HepG2 (cell line): ENCODE data around the gene ITGA2. TPM values are rescaled to one million over a fixed set of nuclear protein-coding genes. Genes with fewer than 3 reads are reported as not detected.

Experiments
- HDAC1 ChIP-seq: sonication (generic); formaldehyde crosslinking; IDR thresholded peaks from 2 replicates; pipeline ENCODE4 v1.5.1; 2020; ENCODE audit warnings: mild to moderate bottlenecking, missing genetic modification reagents
- ISL2 ChIP-seq: sonication (generic); formaldehyde crosslinking; IDR thresholded peaks from 2 replicates; pipeline ENCODE4 v1.5.0; 2020; ENCODE audit warnings: missing genetic modification reagents
- PHF21A ChIP-seq: sonication (generic); formaldehyde crosslinking; IDR thresholded peaks from 2 replicates; pipeline ENCODE4 v1.5.0; 2020; ENCODE audit warnings: mild to moderate bottlenecking, missing genetic modification reagents
- SKI ChIP-seq: fragments of 450-650 bp; IDR thresholded peaks from one replicate; pipeline ENCODE4 v1.6.1; 2018; ENCODE audit warnings: mild to moderate bottlenecking; ENCODE audit not compliant: partially characterized antibody
- ZNF292 ChIP-seq: sonication (generic); formaldehyde crosslinking; IDR thresholded peaks from 2 replicates; pipeline ENCODE4 v1.8.1; 2022; ENCODE audit warnings: mild to moderate bottlenecking, low read depth, missing genetic modification reagents, borderline replicate concordance
- polyA plus RNA-seq, 8 experiments: library from polyadenylated mRNA; depleted of rRNA in 3 of 8; stranded (reverse) in 7 of 8; unstranded in 1 of 8; fragments of >200 nt; fragmentation: Illumina TruSeq in 4 of 8; extraction: Trizol in 4 of 8; gene quantifications; 2 replicates each; pipeline versions ENCODE4 v1.2.1 to v1.2.3, GENCODE V29; 2011 to 2016; ENCODE audit warnings: low read depth in 4 of 8, missing spikeins in 1 of 8, mixed read lengths in 1 of 8; ENCODE audit not compliant: insufficient read depth in 1 of 8
- total RNA-seq, 5 experiments: library from RNA; depleted of rRNA; stranded (reverse); fragments of >200 nt; fragmentation: Illumina TruSeq; extraction: Trizol; gene quantifications; 2 replicates each; pipeline ENCODE4 v1.2.3, GENCODE V29; 2016; ENCODE audit warnings: low read depth in 1 of 5
- TF ChIP-seq, protein P1 (sequence below): sonication (generic); formaldehyde crosslinking; IDR thresholded peaks from 2 replicates; pipeline ENCODE4 v1.8.0; 2023; ENCODE audit warnings: mild to moderate bottlenecking, missing genetic modification reagents
- TF ChIP-seq, protein P2 (sequence below): IDR thresholded peaks from 2 replicates; pipeline ENCODE4 v1.6.1; 2016
- TF ChIP-seq, protein P3 (sequence below): sonication (generic); formaldehyde crosslinking; IDR thresholded peaks from 2 replicates; pipeline ENCODE4 v1.5.1; 2020; ENCODE audit warnings: mild to moderate bottlenecking, missing genetic modification reagents, borderline replicate concordance
- TF ChIP-seq, protein P4 (sequence below): IDR thresholded peaks from 2 replicates; pipeline ENCODE4 v1.6.1; 2016; ENCODE audit warnings: mild to moderate bottlenecking
- TF ChIP-seq, protein P5 (sequence below): sonication (generic); formaldehyde crosslinking; IDR thresholded peaks from 2 replicates; pipeline ENCODE4 v1.5.0; 2020; ENCODE audit warnings: mild to moderate bottlenecking, missing genetic modification reagents
- TF ChIP-seq, protein P6 (sequence below): sonication (generic); formaldehyde crosslinking; IDR thresholded peaks from 2 replicates; pipeline ENCODE4 v1.4.0; 2020; ENCODE audit warnings: mild to moderate bottlenecking, low read depth, missing genetic modification reagents
- TF ChIP-seq, protein P7 (sequence below): sonication (generic); formaldehyde crosslinking; conservative IDR thresholded peaks from 2 replicates; pipeline ENCODE4 v1.8.0; 2022; ENCODE audit warnings: missing genetic modification reagents

ITGA2 gene
- total and polyA plus RNA-seq, 2 of the 13 experiments (the other 11 are each of a cell fraction or from before 2014, with no cell fraction given) = 15.8 to 58.3 TPM

DNA sequence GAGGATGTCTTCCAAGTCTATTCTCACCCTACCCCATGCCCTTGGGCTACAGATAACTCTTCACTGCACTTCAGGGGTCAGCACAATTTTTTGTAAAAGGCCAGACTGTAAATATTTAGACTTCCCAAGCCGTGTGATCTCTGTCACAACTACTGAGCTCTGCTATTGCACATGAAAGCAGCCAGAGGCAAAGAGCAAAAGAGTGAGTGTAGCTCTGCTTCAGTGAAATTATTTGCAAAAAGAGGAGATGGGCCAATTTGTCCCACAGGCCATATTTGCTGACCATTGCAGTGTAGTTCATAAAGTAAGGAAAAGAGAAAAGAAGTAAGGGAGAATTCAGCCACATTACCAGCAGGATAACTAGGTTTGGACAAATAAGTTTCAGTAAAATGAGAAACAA, 127.4 kb downstream of the ITGA2 start (continued):
- TF ChIP-seq SKI (peak; percentile 83), HDAC1 (0 out of 2 replicates have a peak, but pooled peaks have one; percentile 23), PHF21A (CRISPR knock-in tag) (peak; percentile 49; the same call in 1 of the 2 replicates), ZNF292 (CRISPR knock-in tag) (peak; percentile 61; the same call in 1 of the 2 replicates), ISL2 (CRISPR knock-in tag) (peak; percentile 57)
- TF ChIP-seq, protein P1, sequence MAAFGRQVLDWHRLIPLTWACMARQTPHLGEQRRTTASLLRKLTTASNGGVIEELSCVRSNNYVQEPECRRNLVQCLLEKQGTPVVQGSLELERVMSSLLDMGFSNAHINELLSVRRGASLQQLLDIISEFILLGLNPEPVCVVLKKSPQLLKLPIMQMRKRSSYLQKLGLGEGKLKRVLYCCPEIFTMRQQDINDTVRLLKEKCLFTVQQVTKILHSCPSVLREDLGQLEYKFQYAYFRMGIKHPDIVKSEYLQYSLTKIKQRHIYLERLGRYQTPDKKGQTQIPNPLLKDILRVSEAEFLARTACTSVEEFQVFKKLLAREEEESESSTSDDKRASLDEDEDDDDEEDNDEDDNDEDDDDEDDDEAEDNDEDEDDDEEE (CRISPR knock-in tag) = no peak
- TF ChIP-seq, protein P2, sequence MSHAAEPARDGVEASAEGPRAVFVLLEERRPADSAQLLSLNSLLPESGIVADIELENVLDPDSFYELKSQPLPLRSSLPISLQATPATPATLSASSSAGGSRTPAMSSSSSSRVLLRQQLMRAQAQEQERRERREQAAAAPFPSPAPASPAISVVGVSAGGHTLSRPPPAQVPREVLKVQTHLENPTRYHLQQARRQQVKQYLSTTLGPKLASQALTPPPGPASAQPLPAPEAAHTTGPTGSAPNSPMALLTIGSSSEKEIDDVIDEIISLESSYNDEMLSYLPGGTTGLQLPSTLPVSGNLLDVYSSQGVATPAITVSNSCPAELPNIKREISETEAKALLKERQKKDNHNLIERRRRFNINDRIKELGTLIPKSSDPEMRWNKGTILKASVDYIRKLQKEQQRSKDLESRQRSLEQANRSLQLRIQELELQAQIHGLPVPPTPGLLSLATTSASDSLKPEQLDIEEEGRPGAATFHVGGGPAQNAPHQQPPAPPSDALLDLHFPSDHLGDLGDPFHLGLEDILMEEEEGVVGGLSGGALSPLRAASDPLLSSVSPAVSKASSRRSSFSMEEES = peak; percentile 63
- TF ChIP-seq, protein P3, sequence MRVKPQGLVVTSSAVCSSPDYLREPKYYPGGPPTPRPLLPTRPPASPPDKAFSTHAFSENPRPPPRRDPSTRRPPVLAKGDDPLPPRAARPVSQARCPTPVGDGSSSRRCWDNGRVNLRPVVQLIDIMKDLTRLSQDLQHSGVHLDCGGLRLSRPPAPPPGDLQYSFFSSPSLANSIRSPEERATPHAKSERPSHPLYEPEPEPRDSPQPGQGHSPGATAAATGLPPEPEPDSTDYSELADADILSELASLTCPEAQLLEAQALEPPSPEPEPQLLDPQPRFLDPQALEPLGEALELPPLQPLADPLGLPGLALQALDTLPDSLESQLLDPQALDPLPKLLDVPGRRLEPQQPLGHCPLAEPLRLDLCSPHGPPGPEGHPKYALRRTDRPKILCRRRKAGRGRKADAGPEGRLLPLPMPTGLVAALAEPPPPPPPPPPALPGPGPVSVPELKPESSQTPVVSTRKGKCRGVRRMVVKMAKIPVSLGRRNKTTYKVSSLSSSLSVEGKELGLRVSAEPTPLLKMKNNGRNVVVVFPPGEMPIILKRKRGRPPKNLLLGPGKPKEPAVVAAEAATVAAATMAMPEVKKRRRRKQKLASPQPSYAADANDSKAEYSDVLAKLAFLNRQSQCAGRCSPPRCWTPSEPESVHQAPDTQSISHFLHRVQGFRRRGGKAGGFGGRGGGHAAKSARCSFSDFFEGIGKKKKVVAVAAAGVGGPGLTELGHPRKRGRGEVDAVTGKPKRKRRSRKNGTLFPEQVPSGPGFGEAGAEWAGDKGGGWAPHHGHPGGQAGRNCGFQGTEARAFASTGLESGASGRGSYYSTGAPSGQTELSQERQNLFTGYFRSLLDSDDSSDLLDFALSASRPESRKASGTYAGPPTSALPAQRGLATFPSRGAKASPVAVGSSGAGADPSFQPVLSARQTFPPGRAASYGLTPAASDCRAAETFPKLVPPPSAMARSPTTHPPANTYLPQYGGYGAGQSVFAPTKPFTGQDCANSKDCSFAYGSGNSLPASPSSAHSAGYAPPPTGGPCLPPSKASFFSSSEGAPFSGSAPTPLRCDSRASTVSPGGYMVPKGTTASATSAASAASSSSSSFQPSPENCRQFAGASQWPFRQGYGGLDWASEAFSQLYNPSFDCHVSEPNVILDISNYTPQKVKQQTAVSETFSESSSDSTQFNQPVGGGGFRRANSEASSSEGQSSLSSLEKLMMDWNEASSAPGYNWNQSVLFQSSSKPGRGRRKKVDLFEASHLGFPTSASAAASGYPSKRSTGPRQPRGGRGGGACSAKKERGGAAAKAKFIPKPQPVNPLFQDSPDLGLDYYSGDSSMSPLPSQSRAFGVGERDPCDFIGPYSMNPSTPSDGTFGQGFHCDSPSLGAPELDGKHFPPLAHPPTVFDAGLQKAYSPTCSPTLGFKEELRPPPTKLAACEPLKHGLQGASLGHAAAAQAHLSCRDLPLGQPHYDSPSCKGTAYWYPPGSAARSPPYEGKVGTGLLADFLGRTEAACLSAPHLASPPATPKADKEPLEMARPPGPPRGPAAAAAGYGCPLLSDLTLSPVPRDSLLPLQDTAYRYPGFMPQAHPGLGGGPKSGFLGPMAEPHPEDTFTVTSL (CRISPR knock-in tag) = peak; percentile 85; the same call in 1 of the 2 replicates
- TF ChIP-seq, protein P4, sequence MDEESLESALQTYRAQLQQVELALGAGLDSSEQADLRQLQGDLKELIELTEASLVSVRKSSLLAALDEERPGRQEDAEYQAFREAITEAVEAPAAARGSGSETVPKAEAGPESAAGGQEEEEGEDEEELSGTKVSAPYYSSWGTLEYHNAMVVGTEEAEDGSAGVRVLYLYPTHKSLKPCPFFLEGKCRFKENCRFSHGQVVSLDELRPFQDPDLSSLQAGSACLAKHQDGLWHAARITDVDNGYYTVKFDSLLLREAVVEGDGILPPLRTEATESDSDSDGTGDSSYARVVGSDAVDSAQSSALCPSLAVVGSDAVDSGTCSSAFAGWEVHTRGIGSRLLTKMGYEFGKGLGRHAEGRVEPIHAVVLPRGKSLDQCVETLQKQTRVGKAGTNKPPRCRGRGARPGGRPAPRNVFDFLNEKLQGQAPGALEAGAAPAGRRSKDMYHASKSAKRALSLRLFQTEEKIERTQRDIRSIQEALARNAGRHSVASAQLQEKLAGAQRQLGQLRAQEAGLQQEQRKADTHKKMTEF (CRISPR knock-in tag) = peak; percentile 50; the same call in 1 of the 2 replicates
- TF ChIP-seq, protein P5, sequence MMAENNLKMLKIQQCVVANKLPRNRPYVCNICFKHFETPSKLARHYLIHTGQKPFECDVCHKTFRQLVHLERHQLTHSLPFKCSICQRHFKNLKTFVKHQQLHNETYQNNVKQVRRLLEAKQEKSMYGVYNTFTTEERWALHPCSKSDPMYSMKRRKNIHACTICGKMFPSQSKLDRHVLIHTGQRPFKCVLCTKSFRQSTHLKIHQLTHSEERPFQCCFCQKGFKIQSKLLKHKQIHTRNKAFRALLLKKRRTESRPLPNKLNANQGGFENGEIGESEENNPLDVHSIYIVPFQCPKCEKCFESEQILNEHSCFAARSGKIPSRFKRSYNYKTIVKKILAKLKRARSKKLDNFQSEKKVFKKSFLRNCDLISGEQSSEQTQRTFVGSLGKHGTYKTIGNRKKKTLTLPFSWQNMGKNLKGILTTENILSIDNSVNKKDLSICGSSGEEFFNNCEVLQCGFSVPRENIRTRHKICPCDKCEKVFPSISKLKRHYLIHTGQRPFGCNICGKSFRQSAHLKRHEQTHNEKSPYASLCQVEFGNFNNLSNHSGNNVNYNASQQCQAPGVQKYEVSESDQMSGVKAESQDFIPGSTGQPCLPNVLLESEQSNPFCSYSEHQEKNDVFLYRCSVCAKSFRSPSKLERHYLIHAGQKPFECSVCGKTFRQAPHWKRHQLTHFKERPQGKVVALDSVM (CRISPR knock-in tag) = no peak
- TF ChIP-seq, protein P6, sequence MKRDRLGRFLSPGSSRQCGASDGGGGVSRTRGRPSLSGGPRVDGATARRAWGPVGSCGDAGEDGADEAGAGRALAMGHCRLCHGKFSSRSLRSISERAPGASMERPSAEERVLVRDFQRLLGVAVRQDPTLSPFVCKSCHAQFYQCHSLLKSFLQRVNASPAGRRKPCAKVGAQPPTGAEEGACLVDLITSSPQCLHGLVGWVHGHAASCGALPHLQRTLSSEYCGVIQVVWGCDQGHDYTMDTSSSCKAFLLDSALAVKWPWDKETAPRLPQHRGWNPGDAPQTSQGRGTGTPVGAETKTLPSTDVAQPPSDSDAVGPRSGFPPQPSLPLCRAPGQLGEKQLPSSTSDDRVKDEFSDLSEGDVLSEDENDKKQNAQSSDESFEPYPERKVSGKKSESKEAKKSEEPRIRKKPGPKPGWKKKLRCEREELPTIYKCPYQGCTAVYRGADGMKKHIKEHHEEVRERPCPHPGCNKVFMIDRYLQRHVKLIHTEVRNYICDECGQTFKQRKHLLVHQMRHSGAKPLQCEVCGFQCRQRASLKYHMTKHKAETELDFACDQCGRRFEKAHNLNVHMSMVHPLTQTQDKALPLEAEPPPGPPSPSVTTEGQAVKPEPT (CRISPR knock-in tag) = no peak
- TF ChIP-seq, protein P7, sequence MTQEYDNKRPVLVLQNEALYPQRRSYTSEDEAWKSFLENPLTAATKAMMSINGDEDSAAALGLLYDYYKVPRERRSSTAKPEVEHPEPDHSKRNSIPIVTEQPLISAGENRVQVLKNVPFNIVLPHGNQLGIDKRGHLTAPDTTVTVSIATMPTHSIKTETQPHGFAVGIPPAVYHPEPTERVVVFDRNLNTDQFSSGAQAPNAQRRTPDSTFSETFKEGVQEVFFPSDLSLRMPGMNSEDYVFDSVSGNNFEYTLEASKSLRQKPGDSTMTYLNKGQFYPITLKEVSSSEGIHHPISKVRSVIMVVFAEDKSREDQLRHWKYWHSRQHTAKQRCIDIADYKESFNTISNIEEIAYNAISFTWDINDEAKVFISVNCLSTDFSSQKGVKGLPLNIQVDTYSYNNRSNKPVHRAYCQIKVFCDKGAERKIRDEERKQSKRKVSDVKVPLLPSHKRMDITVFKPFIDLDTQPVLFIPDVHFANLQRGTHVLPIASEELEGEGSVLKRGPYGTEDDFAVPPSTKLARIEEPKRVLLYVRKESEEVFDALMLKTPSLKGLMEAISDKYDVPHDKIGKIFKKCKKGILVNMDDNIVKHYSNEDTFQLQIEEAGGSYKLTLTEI (CRISPR knock-in tag) = no peak
